Measurements from ENCODE around the gene SUN2. TPM values are rescaled to one million over a fixed set of nuclear protein-coding genes. Genes with fewer than 3 reads are reported as not detected.

SUN2 gene
- total and polyA plus RNA-seq, 2 donors (not counting 3 experiments of a cell fraction or from before 2014, with no cell fraction given) = 76.7 to 133 TPM

DNA sequence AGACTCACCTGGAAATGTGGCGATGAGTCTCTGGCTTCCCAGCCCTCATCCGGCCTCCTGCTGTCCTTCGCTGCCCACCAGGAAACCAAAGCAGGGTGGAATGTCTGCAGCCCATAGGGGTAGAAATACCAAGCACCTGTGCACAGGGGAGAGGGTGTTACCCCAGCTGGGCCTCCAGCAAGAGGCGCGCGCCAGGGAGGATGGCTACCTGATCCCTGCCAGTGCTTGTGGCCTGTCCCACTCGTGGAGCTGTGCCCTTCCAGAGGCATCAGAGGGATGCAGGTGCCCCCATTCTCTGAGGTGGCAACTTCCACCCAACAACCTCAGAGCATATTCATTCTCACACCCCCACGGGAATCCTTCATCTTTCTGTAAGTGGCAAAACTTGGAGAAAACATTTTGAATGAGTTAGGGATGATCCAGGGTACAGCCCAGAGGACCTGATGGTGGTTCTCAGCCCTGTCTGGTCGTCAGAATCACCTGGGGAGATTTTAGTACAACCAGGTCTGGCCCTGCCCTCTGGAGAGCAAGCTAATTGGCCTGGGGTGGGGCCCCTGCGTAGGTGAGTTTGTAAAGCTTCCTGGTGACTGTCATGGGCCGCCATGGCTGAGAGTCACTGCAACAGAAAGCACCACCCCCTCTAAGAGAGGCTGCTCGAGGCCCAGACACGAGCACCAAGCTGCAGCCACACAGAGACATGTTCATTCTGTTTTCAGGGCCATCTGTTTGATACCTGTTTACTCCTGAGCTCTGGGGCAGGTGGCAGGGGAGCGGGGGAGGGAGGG, 9.9 kb downstream of the SUN2 start:
- ChIA-PET CTCF (interaction anchor here (1.9 to 2.9 kb wide), 2 partner anchors 20 to 21 kb away, joined by 5 to 10 read pairs; no protein-coding TSS in a partner anchor), POLR2A (no interaction called here)
- H3K36me3 ChIP-seq (ENCODE audit: control insufficient read depth in 2 of 2, extremely low read depth in 1 of 2, insufficient read depth in 2 of 2, low read length in 2 of 2) = peaks cover 19 to 53% of the 10 kb centered on the region in 2 experiments
- FAIRE-seq (no peak), DNase-seq (ENCODE audit: low read depth, low spot score) (no peak)
- no peak overlapping the region for H3K4me3 ChIP-seq (replicated peaks in 1 of 3; ENCODE audit: insufficient read depth in 1 of 3, low read depth in 1 of 3, low read length in 3 of 3)
- no peaks in the 10 kb centered on the region for H3K9me1 ChIP-seq (replicated peaks; ENCODE audit: control insufficient read depth, extremely low read depth, insufficient read depth, low read length)
- no peak overlapping the region for H2AFZ ChIP-seq (ENCODE audit: low read depth, low read length)
- dilution Hi-C loops (cut with MboI; ENCODE audit: extremely low pct_ligation_motif_present, low sequenced_read_pairs) = no loop called here
- no peaks in the 10 kb centered on the region for H4K20me1 ChIP-seq (replicated peaks; ENCODE audit: control insufficient read depth, extremely low read depth, insufficient read depth, low read length)
- H3K9me3 ChIP-seq (replicated peaks; ENCODE audit: control insufficient read depth, insufficient read depth, low read length) = no peaks in the 10 kb centered on the region
- no TSS peak for BruUV-seq (replicated peaks)
- intact Hi-C loops (cut with micrococcal nuclease) = no loop called here
- H3K9ac ChIP-seq (replicated peaks; ENCODE audit: extremely low read depth, insufficient read depth, low read length) = no peak overlapping the region
- no peaks in the 10 kb centered on the region for H3K79me2 ChIP-seq (ENCODE audit: control insufficient read depth, insufficient read depth, low read length)
- H3K27me3 ChIP-seq (ENCODE audit: control insufficient read depth in 2 of 2, insufficient read depth in 2 of 2, low read length in 2 of 2) = no peaks in the 10 kb centered on the region
- no peak overlapping the region for H3K27ac ChIP-seq (ENCODE audit: insufficient read depth, low read depth, low read length)
- no peaks in the 10 kb centered on the region for H3K4me1 ChIP-seq (ENCODE audit: control insufficient read depth, extremely low read depth, insufficient read depth, low read length)
- no peak overlapping the region for H3K4me2 ChIP-seq (ENCODE audit: insufficient read depth, low read length)
- TF ChIP-seq MAX (IDR thresholded peaks at IDR 0.05; ENCODE audit: insufficient read depth, insufficient read length) (no peak), JUN (IDR thresholded peaks at IDR 0.05; ENCODE audit: borderline replicate concordance, insufficient read depth, insufficient read length, low read depth) (no peak), EZH2 (IDR thresholded peaks at IDR 0.05; ENCODE audit: borderline replicate concordance, low read depth, low read length, severe bottlenecking) (no peak), CTCF (IDR thresholded peaks at IDR 0.05; ENCODE audit: extremely low read depth in 1 of 2, insufficient read depth in 1 of 2, low read depth in 1 of 2, low read length in 2 of 2) (no peak), POLR2A (IDR thresholded peaks at IDR 0.05; ENCODE audit: low read depth, low read length) (no peak), FOS (IDR thresholded peaks at IDR 0.05; ENCODE audit: borderline replicate concordance, insufficient read depth, low read length) (no peak), POLR2AphosphoS5 (IDR thresholded peaks at IDR 0.05; ENCODE audit: insufficient read depth, low read depth, low read length) (no peak), GATA2 (IDR thresholded peaks at IDR 0.05; ENCODE audit: insufficient read depth, insufficient read length, low read depth, low read length) (no peak), MYC (IDR thresholded peaks at IDR 0.05; ENCODE audit: low read depth, low read length) (no peak)
